GM18951 (cell line): ENCODE data around the gene SLC12A5.
"Not testable (repeated sequence)": the region's sequence is repeated elsewhere in the genome, so short reads cannot be mapped to it uniquely, and the experiment has no call there.

Experiments used
- POLR2A ChIP-seq: IDR thresholded peaks from 4 replicates; pipeline ENCODE4 v1.6.1; 2011; ENCODE audit warnings: mild to moderate bottlenecking; ENCODE audit not compliant: insufficient read length, insufficient read depth; ENCODE audit errors: extremely low read depth
- in situ Hi-C: fragments of 300-500 bp; cut with MboI; formaldehyde crosslinking; loops from one replicate; pipeline ENCODE4 v1.12.0; 2022; ENCODE audit warnings: low sequenced_read_pairs, mixed read lengths, inconsistent platforms; ENCODE audit not compliant: unreplicated experiment

Gene SLC12A5

GRCh38 chr20:46076806-46077205 lies 47.8 kb downstream of the SLC12A5 start:
- no peak for TF ChIP-seq POLR2A
- in situ Hi-C loops = no loop called here

DNA sequence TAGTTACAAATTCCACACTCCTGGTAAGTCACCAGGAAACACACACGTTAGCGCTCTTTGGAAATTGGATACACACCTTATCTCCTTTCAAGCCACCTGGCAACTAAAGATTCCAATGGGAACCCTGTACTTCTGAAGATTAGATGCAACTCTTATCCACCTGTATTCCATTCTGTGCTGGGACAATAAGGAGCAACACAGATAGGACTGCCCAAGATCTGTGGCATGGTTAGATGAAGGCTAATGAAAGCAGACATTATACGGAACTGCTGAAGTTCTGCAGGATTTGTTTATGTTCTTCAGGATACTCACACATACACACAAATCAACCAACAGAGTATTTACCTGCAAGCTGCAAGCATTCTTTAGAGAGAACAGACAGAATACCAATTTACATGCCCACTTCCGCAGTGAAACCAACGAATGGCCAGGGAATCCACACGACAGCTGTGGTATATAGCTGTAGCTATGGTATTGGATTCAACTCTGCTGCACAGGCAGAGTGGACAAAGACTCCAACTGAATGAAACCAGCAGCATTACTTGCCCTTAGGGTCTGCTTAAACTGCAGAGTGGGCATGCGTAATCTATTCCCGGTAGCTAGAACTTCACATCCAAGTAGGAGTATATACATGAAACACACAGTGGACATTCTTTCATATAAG lies 48.8 kb downstream of the SLC12A5 start:
- in situ Hi-C loops = no loop called here
- no peak for TF ChIP-seq POLR2A

DNA sequence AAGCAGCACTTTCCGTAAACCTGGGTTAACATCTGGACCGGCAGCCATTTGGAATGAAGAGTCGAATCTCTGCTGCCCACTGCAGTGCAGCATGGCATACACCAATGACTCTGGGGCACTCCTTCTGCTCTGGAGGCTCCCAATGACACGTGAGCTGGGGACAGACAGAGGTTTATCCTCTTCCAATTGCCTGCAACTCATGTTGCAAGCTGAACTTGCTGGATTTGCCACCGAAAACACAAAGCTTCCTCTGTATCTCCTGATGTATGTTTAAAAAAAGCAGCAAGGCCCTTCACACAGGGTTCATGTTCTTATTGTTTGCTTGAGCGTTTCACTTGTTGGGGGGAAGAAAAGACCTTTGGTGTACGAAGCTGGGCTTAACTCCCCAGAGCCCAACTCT lies 49.9 kb downstream of the SLC12A5 start:
- TF ChIP-seq POLR2A = no peak
- in situ Hi-C loops = no loop called here

GRCh38 chr20:46081074-46081473 lies 52.1 kb downstream of the SLC12A5 start:
- TF ChIP-seq POLR2A = no peak
- in situ Hi-C loops = no loop called here

DNA sequence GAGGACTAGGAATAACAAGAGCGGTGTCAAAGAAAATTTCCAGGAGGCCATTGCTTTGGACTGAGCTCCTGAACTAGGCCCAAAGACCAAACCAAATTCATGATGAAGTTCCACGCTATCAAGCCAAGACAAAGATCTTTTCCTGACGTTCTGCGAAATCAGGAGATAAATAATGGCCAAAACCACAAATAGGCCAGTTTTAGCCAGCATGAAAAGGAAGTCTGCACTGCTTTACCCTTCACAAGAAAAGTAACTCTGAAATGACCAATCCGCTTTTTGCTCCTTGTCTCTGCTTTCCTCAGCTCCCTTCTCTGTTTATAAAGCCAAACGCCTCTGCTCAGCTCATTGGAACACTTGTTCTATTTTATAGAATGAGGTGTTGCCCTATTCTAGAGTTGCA lies 54.1 kb downstream of the SLC12A5 start:
- in situ Hi-C loops = no loop called here
- no peak for TF ChIP-seq POLR2A

DNA sequence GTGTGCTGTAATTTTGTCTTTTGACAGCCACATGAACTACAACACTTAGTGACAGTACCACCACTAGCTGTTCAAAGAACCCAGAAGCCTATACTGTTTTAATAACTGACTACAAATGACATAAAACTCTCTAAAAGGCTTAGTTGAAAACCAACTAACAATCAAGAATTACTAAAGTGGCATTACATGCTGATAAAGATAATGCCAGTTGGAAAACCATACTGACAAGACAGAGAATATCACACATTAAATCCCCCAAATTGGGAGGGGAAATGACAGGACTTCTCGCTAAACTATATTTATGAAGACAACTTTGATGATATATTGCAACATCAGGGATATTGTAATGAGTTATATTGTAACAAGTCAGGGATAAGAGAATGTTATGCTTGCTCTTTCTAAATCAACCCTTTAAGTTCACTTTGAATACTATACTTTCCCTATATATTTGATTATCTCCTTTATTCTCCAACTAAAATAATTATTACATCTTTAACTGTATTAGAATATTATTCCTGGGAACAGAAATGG lies 54.6 kb downstream of the SLC12A5 start:
- in situ Hi-C loops = no loop called here
- TF ChIP-seq POLR2A = no peak

DNA sequence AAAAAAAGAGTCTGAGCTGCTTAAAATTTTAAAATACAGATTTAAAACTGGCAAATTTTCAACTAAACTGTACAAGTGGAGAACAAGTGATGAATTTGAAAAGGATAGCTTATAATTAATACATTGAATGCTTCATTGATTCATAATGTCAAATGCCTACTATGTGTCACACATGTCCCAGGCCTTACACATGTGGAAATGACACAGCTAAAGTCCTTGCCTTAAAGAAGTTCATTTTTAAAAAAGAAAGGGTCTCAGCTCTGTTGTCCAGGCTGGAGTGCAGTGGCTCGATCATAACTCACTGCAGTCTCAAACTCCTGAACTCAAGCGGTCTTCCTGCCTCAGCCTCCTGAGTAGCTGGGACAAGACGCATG lies 55.8 kb downstream of the SLC12A5 start:
- TF ChIP-seq POLR2A = no peak
- in situ Hi-C loops = no loop called here

DNA sequence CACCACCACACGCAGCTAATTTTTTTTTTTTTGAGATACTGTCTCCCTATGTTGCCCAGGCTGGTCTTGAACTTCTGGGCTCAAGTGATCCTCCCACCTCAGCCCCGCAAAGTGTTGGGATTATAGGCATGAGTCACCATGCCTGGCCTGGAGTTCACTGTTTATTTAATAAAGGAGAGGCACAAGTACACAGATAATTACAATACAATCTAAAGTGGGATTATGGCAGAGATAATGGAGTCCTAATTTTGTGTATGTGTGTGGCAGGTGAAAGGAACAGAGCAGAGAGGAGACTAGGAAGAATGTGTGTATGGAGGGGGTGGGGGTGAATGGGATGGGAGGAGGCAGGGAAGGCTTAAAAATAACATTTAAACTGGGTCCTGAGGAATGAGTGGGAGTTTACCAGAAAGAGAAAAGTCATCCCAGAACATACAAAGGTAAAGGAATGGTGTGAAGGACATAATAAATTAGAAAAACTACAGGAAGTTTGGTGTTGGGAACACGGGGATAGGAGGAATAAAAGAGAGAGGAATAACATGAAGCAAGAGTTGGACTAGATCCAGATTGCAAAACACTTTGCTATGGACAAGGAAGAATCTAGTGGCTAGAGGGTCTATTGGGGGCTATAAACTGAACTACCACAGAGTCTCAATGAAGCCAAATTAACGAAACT lies 56.3 kb downstream of the SLC12A5 start:
- in situ Hi-C loops = no loop called here
- no peak for TF ChIP-seq POLR2A

DNA sequence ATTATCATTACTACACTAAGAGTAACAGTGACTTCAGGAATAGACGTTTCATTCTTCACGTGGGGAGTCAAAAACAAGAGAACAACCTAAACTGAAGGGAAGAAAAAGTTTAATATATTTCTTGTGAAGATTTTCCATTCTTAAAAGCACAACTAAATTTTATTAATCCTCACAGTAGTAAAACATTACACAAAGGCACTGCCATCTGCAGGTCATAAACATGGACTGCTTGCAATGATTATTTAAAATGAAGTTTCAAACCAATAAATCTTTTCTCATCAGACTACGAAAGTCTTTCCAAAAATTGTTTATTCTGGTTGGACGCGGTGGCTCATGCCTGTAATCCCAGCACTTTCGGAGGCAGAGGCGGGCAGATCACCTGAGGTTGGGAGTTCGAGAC lies 58.1 kb downstream of the SLC12A5 start:
- in situ Hi-C loops = no loop called here
- TF ChIP-seq POLR2A = no peak

- in situ Hi-C loops = no loop called here
- no peak for TF ChIP-seq POLR2A
These were observed 59.6 kb downstream of the SLC12A5 start for GRCh38 chr20:46088409-46089166.

GRCh38 chr20:46089167-46089416 lies 60.1 kb downstream of the SLC12A5 start:
- in situ Hi-C loops = no loop called here
- no peak for TF ChIP-seq POLR2A

DNA sequence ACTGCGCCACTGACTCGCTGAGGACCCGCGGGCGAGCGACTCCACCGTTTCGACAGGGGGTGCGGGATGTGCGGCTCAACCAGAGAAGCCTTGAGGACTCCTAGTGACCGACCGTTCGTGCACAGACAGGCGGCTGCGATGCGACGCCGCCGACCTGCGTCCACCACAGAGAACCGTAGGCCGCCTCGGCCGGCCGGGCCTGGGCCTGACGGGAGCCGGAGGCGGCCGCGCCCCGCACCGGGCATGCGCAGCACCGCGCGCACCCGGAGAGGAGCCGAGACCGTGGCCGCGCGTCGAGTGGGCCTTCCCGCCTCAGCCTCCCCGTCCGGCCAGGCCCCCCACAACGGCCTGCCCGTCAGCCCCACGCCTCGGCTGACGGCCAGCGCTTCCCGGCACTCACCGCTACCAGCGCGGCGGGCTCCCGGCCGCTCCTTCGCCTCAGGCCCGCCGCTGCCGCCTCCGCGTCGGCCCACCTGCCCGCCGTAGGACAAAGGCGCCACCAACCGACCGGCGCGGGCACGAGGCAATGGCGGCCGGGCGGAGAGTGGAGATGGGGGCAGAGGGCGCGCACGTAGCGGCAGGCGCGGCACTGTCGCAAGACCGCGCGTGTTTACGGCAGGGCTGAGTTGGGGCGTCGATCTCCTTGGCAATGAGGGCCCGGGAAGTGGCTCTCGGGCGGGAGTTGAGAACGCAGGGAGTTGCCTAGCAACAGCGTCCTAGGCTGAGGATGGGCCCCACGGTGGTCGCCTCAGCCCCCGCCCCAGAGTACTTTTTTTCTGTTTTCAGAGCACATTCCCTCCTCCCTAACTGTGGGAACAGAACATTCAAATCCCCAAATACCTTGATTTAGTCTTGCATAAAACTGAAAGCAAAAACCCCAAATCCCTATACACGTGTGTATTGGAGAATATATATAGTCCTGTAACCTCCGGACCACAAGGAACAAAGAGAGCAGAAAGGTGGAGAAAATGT lies 60.7 kb downstream of the SLC12A5 start, which contains the start of gene NCOA5:
Gene NCOA5 (minus strand): TSS at position 546 of the 972 bp plus-strand sequence. CDS start 10,538 bp downstream, outside the sequence.
- in situ Hi-C loops = no loop called here
- TF ChIP-seq POLR2A = peak; percentile 98

- in situ Hi-C loops = not testable (repeated sequence)
These were observed 62.9 kb downstream of the SLC12A5 start for GRCh38 chr20:46091622-46092535.
